Embryonic facial prominence (tissue), 1 donor: ENCODE data around the gene ZDHHC12.

Experiments used
- DNase-seq: peaks from one replicate; pipeline ENCODE4 v3.0.0-alpha.2; 2016; ENCODE audit errors: extremely low spot score

ZDHHC12 gene

GRCh38 chr9:128723866-128724743 is at the start of gene ZDHHC12:
Gene ZDHHC12 (minus strand): TSS chr9:128724127. CDS start chr9:128724093, 34 bp downstream.
- DNase-seq: peak; percentile 52

- DNase-seq: no peak
These were observed 49.1 kb upstream of the ZDHHC12 start for GRCh38 chr9:128773049-128773448.

GRCh38 chr9:128771745-128772519 is 48.0 kb upstream of the ZDHHC12 start, which contains the start of gene ZER1:
Gene ZER1 (minus strand): TSS chr9:128771927. CDS start chr9:128755565, 16,362 bp downstream.
- peak; percentile 85 for DNase-seq

DNA sequence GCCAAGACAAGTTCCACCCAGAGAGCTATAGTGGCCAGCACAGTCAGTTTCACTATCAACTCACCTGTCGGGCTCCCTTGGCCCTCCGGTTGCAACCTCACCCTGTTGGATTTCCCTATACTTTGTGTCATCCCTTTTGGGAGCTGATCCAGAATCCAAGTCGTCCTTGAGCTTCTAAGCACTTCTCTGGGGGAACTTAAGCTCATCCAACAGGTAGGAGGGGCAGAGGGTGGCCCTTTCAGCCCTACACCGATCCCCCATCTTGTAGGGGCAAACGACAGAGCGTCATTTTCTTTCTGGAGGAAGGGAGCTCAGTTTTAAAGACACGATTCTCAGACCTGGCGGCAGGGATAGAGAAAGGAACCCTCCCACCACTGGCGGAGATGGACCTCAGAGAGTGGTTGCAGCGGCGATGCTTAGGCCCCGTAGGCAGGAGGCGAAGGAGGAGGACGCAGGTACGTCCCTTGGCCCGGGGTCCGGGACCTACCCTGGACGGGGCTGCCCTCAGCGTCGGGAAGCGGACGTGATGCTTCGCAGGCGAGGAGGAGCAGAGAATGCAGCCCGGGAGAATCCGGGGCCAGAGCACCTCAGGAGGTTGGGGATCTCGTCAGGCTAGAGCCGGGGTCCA is 47.3 kb upstream of the ZDHHC12 start:
- no peak for DNase-seq

DNA sequence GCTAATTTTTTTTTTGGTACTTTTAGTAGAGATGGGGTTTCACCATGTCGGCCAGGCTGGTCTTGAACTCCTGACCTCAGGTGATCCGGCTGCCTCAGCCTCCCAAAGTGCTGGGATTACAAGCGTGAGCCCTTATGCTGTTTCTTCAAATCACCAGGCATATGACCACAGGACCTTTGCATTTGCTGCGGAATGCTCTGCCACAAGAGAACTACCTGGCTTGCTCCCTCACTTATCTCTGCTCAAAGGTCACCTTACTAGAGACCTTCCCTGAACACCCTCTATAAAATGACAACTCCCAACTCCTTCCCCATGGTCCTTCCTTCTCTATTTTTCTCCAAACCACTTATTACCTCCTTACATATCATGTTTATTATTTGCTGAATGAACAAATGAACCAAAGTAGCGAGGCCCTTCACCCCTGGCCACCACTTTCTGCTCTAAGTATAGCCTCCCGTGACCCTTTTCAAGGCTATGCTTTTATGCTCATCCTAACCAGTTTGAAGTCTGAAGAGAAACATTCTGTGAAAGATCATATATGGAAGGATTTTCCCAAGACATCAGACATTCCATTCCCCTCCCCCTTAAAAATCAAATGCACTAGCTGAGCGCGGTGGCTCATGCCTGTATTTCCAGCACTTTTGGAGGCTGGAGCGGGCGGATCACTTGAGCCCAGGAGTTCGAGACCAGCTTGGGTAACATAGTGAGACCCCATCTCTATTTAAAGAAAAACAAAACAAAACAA is 46.5 kb upstream of the ZDHHC12 start:
- DNase-seq: no peak

DNA sequence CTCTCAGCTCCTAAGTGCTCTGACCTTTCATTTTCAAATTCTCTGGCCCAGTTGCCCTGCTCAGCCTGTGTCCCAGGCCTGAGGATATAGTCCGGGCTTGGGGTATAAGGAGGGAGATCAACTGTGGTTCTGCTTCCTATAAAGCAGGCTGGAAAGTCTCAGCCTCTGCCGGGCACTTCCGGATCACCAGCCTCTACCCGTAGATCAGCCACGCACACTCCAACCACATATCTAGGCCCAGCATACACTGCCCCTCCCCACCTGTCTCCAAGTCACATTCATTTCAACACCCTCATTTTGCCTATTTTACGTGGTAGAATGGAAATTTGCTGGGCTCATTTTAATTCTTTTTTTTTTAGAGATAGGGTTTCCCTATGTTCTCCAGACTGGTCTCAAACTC is 44.7 kb upstream of the ZDHHC12 start:
- no peak for DNase-seq

DNA sequence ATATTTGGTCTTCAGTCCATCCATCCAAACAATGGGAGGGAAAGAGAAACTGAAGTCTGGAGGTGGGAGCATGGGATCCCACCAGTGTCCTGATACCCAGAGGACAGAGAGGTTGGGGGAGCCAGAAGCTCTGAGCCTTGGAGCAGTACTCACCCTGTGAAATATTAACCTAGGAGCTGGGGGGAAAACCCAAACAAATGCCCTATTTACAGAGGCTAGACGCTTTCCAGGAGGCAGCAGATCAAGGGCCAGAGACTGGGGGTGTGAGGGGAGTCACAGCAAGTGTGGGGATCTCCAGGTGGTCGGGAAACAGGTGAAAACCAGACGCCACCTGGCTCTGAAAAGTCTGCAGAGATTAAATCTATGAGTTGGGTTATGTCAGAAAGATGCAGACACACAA is 41.6 kb upstream of the ZDHHC12 start:
- DNase-seq: no peak

- no peak for DNase-seq
These were observed 40.4 kb upstream of the ZDHHC12 start for GRCh38 chr9:128764361-128764760.

DNA sequence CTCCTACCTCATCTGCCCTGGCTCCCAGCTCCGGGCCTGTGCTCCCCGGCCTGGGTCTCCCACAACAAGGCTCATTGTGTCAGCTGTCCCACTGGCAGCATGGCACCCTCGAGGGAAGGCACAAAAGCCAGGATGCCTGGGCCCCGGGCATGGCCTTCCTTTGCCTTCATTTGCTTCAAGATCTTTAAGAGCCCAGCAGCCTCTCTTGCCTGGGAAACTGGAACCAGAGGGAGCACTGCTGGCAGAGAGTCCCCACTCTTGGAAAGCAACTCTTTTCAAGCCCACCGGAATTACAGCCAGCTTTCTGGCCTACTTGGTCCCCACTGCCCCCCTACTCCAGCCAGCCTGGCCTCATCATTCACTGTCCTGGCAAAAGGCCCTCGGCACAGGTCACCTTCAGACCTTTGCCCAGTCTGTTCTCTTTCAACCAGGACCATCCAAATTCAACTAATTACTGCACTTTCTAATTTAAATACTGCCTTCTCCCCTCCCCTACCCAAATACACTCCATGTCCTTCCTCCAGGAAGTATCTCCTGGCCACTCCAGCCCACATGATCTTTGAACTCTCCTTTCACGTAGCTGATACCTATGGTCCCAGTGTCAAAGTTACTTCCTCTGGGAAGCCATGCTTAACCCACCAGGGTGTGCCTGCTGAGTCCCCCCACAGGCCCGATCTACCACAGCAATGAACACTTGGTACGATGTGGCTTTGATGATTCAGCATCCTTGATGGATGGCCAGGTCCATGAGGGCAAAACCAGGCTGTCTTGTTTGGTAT is 38.9 kb upstream of the ZDHHC12 start:
- DNase-seq: no peak

GRCh38 chr9:128757602-128758001 is 33.7 kb upstream of the ZDHHC12 start:
- no peak for DNase-seq

DNA sequence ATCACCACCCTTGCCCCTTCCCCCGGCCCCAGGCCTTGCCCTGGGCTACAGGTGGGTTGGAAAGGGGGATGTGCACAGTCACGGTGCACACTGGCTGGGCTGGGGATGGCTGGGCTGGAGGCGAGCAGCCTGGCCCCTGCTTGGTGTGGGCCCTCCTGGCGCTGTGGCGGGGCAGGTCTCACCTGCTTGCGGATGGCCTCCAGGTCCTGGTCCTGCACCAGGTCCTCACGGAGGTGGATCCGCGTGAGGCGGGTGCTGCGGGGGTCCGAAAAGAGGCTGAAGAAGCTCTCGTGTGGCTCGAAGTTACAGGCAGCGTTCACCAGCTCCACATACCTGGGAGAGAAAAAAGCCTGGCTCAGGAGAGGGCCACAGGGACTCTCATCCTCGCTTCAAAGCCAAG is 29.7 kb upstream of the ZDHHC12 start:
- no peak for DNase-seq

GRCh38 chr9:128750926-128751595 is 27.1 kb upstream of the ZDHHC12 start:
- DNase-seq: no peak

DNA sequence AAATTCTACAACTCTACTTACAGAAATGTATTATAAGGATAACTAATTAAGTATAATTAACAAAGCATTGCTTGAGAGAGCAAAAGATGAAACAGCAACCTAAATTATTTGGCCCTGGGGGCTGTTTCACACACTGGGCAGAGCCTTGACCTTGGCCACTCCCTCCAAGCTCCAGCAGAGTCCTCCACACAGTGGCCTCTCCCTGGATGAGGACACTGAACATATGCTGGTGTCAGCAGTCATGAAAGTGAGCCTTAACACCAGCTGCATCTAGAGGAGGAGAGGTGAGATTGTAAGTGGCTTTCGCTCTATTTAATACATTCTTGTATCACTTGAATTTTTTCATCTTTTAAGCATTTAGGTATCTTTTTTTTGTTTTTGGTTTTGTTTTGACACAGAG is 23.3 kb upstream of the ZDHHC12 start:
- DNase-seq: no peak

DNA sequence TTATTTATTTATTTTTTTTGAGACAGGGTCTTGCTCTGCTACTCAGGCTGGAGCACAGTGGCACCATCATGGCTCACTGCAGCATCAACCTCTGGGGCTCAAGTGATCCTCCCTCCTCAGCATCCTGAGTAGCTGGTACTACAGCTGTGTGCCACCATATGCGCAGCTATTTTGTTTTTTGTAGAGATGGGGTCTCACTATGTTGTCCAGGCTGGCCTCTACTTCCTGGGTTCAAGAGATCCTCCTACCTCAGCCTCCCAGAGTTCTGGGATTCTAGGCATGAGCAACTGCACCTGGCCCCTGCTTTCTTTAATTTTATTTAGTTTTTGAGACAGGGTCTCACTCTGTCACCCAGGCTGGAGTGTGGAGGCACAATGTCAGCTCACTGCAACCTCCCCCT is 19.5 kb upstream of the ZDHHC12 start:
- DNase-seq: no peak

- no peak for DNase-seq
These were observed 18.5 kb upstream of the ZDHHC12 start for GRCh38 chr9:128742401-128742800.

GRCh38 chr9:128735373-128735772 is 11.4 kb upstream of the ZDHHC12 start:
- DNase-seq: no peak

- peak; percentile 32 for DNase-seq
These were observed 9.3 kb upstream of the ZDHHC12 start for GRCh38 chr9:128733256-128733655.

DNA sequence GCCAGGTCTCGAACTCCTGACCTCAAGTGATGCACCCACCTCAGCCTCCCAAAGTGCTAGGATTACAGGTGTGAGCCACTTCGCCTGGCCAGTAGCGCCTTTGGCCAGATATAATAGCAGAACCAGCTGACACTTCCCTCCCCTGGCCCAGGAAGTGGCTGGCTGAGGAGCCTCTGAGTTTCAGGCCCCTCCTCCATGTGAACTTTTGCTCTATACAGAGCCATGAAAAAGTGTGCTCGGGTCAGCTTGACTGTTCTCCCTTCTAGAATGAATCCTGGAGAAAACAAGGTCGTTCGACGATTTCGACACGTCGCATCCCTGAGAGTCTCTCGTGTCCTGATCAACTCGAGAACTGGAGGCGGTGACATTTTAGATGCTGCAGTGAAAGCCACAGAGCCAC is 8.6 kb upstream of the ZDHHC12 start:
- DNase-seq: no peak

DNA sequence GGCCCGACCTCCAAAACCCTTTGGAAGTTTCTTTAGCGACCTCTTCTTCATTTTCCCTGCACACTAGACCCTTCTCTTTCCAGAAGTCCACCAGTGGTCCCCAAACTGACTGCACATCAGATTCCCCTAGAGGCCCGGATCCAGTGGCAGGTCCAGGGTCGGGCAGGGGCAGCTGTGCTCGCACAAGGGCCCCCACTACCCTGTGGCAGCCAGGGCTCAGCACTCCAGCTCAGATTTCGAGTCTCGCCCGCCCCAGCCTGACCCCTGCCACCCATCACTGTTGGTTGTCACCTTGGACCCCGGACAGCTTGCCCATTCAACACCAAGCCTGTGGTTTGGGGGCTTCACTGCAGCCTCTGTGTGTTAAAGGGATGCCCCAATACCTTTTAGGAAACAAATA is 7.8 kb upstream of the ZDHHC12 start:
- no peak for DNase-seq

DNA sequence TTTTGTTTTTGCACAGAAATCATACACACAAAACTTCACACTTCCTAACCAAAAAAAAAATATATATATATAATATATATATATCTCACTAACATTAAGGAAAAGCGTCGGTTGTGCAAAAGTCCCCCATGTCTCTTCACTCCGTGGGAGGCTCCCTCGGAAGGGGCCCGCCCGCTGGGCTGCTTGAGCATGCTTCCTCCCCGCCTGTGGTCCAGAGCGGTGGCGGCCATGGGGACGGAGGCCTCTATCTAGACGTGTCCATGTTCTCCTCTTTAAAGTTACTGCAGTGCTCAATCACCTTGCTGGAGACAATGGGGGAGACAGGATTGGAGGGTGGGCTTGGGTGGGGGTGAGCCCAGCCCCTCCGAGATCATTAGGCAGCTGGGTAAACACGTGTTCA is 7.2 kb upstream of the ZDHHC12 start:
- no peak for DNase-seq
